HG03139 (cell line): ENCODE measurements around the gene SCAPER.
"Not testable (repeated sequence)": the region's sequence is repeated elsewhere in the genome, so short reads cannot be mapped to it uniquely, and the experiment has no call there.

ENCODE experiments used
- ATAC-seq: cut with Tn5 transposase; IDR thresholded peaks from one replicate; pipeline ENCODE4 v1.9.1; 2021; ENCODE audit not compliant: unreplicated experiment

The SCAPER gene

GRCh38 chr15:76333309-76333708 is 571.8 kb downstream of the SCAPER start:
- no peak for ATAC-seq

GRCh38 chr15:76332796-76333195 is 572.3 kb downstream of the SCAPER start:
- no peak for ATAC-seq

GRCh38 chr15:76330080-76330680 is 575.0 kb downstream of the SCAPER start:
- no peak for ATAC-seq

- no peak for ATAC-seq
Observed at GRCh38 chr15:76328958-76329357, 576.2 kb downstream of the SCAPER start.

GRCh38 chr15:76328106-76328696 is 576.9 kb downstream of the SCAPER start:
- ATAC-seq: no peak

- ATAC-seq: no peak
Observed at GRCh38 chr15:76327191-76328105, 577.7 kb downstream of the SCAPER start.

GRCh38 chr15:76325704-76326103 is 579.4 kb downstream of the SCAPER start:
- no peak for ATAC-seq

- no peak for ATAC-seq
Observed at GRCh38 chr15:76324066-76324465, 581.1 kb downstream of the SCAPER start.

- ATAC-seq: no peak
Observed at GRCh38 chr15:76321602-76322001, 583.5 kb downstream of the SCAPER start.

- no peak for ATAC-seq
Observed at GRCh38 chr15:76321171-76321570, 584.0 kb downstream of the SCAPER start.

- no peak for ATAC-seq
Observed at GRCh38 chr15:76320012-76320411, 585.1 kb downstream of the SCAPER start.

GRCh38 chr15:76313731-76314130 is 591.4 kb downstream of the SCAPER start:
- no peak for ATAC-seq

GRCh38 chr15:76313175-76313567 is 592.0 kb downstream of the SCAPER start:
- ATAC-seq: not testable (repeated sequence)

GRCh38 chr15:76312540-76313174 is 592.5 kb downstream of the SCAPER start:
- no peak for ATAC-seq

GRCh38 chr15:76311100-76311953 is 593.8 kb downstream of the SCAPER start, which contains the start of gene ETFA:
Gene ETFA, minus strand, starts transcription at chr15:76311469. Its CDS starts 81 bp downstream, at chr15:76311388.
- peak; percentile 98 for ATAC-seq

- ATAC-seq: no peak
Observed at GRCh38 chr15:76310475-76311099, 594.6 kb downstream of the SCAPER start.

- no peak for ATAC-seq
Observed at GRCh38 chr15:76309601-76310330, 595.4 kb downstream of the SCAPER start.

- no peak for ATAC-seq
Observed at GRCh38 chr15:76303909-76304308, 601.2 kb downstream of the SCAPER start.

- ATAC-seq: no peak
Observed at GRCh38 chr15:76299786-76300185, 605.4 kb downstream of the SCAPER start.
